ENCODE results near the gene KY. TPM values are rescaled to one million over a fixed set of nuclear protein-coding genes. Genes with fewer than 3 reads are reported as not detected.

The KY gene
- total RNA-seq, 1 donor from 2014 or later, result not detected

DNA sequence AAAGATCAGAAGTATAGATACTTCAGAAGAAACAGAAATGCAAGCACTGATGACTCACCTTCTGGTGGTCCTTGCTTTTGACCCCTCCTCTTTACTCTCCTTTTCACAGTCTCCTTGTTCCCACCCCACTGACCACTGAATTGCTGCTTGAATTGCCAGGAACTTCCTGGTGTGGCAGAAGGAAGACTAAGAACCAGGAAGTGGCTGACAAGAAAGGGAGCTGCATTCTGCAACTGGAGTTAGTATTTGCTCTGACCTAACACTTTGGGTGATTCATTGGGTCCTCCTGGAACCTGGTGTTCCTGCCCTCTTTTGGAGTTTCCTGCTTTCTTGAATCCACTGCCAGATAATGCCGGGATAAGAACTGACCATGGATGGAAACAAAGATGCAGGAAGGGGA is 23.0 kb downstream of the KY start:
- peaks cover 4% of the 10 kb centered on the region for H3K9me3 Mint-ChIP-seq (ENCODE audit: unreplicated experiment)
- no peaks in the 10 kb centered on the region for H3K27me3 Mint-ChIP-seq (ENCODE audit: unreplicated experiment)
- no peak overlapping the region for H3K4me3 Mint-ChIP-seq (ENCODE audit: unreplicated experiment)
- TF ChIP-seq, protein P1, sequence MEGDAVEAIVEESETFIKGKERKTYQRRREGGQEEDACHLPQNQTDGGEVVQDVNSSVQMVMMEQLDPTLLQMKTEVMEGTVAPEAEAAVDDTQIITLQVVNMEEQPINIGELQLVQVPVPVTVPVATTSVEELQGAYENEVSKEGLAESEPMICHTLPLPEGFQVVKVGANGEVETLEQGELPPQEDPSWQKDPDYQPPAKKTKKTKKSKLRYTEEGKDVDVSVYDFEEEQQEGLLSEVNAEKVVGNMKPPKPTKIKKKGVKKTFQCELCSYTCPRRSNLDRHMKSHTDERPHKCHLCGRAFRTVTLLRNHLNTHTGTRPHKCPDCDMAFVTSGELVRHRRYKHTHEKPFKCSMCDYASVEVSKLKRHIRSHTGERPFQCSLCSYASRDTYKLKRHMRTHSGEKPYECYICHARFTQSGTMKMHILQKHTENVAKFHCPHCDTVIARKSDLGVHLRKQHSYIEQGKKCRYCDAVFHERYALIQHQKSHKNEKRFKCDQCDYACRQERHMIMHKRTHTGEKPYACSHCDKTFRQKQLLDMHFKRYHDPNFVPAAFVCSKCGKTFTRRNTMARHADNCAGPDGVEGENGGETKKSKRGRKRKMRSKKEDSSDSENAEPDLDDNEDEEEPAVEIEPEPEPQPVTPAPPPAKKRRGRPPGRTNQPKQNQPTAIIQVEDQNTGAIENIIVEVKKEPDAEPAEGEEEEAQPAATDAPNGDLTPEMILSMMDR (IDR thresholded peaks at IDR 0.05; ENCODE audit: partially characterized antibody, unreplicated experiment), result no peak
- DNase-seq, result no peak
- peaks cover 16% of the 10 kb centered on the region for H3K36me3 Mint-ChIP-seq (ENCODE audit: unreplicated experiment)
- H3K27ac Mint-ChIP-seq (ENCODE audit: unreplicated experiment), result no peak overlapping the region
- H3K4me1 Mint-ChIP-seq (ENCODE audit: low read depth, unreplicated experiment), result no peaks in the 10 kb centered on the region

DNA sequence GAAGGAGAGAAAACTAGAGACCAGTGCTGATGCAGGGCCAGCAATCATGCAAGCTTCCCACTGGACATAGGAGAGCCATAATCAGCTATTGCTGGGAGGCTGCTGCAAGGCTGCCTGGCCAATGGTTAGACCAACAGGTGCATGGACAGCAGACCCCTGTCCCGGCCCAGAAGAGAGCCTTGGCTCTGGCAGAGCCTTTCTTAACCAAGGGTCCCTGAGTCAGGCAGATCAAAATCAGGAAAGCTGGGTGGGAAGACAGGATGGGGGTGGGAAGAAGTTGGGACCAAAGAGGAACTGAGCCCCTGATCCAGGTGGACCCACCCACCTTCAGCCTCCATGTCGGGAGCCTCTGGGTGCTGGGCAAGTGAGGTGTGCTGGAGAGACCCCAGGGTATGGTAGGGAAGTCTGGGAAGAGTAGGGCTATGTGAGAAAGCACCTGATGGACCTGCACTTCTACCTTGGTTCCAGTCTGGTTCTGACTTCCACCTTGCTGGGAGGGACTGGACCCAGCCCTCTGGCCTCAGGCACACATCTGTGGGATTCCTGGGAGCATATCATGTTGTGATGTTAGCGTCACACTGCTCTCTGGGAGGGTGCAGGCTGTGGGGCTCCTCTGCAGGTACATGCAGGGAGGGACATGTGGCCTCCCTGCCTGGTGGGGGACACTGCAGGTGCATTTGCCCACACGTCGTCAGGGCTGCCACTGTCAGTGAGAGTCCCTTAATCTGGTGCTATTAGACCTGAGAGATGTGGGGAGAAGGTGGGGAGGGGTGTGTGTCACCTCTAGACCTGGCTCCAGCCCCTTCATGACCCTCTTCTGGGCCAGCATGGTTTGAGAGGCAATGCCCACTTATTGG is 24.7 kb downstream of the KY start:
- TF ChIP-seq, protein P1 (IDR thresholded peaks at IDR 0.05; ENCODE audit: partially characterized antibody, unreplicated experiment), result no peak
- Mint-ChIP-seq H3K27me3 (ENCODE audit: unreplicated experiment) (no peaks in the 10 kb centered on the region), H3K9me3 (ENCODE audit: unreplicated experiment) (peaks cover 3% of the 10 kb centered on the region), H3K36me3 (ENCODE audit: unreplicated experiment) (peaks cover 13% of the 10 kb centered on the region), H3K4me3 (ENCODE audit: unreplicated experiment) (no peak overlapping the region), H3K4me1 (ENCODE audit: low read depth, unreplicated experiment) (no peaks in the 10 kb centered on the region), H3K27ac (ENCODE audit: unreplicated experiment) (no peak overlapping the region)
- no peak for DNase-seq

DNA sequence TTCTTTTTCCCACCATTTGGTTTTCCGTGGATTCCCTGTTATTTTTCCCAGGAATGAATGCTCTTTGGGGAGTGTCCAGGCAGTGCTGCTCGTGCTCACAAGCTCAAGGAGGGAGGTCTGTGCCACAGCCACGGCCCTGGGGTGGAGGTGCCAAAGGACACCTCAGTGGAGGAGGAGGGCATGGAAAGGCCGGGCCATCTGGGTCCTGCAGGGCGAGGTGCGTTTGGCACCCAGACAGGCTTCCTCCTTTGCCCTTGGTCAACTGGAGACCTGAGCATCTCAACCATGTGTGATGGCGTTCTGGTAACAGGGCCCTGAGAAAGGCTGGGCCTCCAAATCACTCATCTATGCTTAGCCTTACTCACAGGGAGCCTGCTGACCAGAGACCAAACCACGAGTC is 25.4 kb downstream of the KY start:
- DNase-seq, result no peak
- TF ChIP-seq, protein P1 (IDR thresholded peaks at IDR 0.05; ENCODE audit: partially characterized antibody, unreplicated experiment), result no peak
- Mint-ChIP-seq H3K9me3 (ENCODE audit: unreplicated experiment) (no peaks in the 10 kb centered on the region), H3K27ac (ENCODE audit: unreplicated experiment) (no peak overlapping the region), H3K4me1 (ENCODE audit: low read depth, unreplicated experiment) (no peaks in the 10 kb centered on the region), H3K4me3 (ENCODE audit: unreplicated experiment) (no peak overlapping the region), H3K27me3 (ENCODE audit: unreplicated experiment) (no peaks in the 10 kb centered on the region), H3K36me3 (ENCODE audit: unreplicated experiment) (peaks cover 7% of the 10 kb centered on the region)

DNA sequence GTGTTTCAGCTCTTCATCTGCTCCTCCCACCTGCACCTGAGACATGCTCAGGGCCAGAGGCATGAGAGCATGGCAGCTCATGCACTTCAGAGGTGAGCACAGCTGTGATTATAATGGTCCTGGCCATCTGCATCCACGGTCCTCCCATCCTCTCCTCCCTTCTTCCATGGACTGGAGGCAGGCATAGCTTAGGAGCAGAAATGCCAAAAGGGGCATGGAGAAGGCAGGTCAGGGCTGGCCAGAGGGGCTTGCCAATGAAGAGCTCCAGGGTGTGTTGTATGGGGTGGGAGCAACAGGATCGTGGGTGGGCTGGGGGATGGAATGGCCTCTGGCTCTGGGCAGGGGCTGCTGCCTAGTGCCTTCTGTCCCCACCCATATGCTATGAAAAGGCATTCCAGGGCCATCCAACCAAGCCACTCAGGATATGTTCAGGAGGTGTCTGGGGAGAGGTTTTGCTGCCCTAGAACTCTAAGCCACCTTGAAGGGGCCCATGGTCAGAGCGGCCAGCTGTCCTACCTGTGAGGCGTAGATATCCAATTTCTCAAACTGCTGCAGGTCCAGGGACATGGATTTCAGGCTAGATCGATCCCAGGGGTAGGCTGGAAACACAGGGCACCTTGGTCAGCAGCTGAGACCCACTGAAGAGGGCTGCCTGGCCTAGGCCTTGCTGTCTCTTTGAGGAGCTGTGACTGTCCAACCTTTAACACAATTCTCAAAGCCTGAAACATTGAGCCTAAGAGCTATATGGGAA is 26.1 kb downstream of the KY start:
- Mint-ChIP-seq H3K36me3 (ENCODE audit: unreplicated experiment) (peaks cover 5% of the 10 kb centered on the region), H3K27ac (ENCODE audit: unreplicated experiment) (no peak overlapping the region), H3K4me1 (ENCODE audit: low read depth, unreplicated experiment) (no peaks in the 10 kb centered on the region), H3K27me3 (ENCODE audit: unreplicated experiment) (no peaks in the 10 kb centered on the region), H3K4me3 (ENCODE audit: unreplicated experiment) (no peak overlapping the region), H3K9me3 (ENCODE audit: unreplicated experiment) (no peaks in the 10 kb centered on the region)
- no peak for DNase-seq
- TF ChIP-seq, protein P1 (IDR thresholded peaks at IDR 0.05; ENCODE audit: partially characterized antibody, unreplicated experiment), result no peak
